ENCODE measurements around the gene RICTOR. TPM values are rescaled to one million over a fixed set of nuclear protein-coding genes. Genes with fewer than 3 reads are reported as not detected.
A peak's percentile ranks its signal among the peaks of the same experiment; 100 is the strongest.

Gene RICTOR
- total RNA-seq, 1 donor from 2014 or later: 20.4 TPM

GRCh38 chr5:39100301-39100850 lies 26.2 kb upstream of the RICTOR start:
- DNase-seq (ENCODE audit: low read depth in 2 of 2): no peak

DNA sequence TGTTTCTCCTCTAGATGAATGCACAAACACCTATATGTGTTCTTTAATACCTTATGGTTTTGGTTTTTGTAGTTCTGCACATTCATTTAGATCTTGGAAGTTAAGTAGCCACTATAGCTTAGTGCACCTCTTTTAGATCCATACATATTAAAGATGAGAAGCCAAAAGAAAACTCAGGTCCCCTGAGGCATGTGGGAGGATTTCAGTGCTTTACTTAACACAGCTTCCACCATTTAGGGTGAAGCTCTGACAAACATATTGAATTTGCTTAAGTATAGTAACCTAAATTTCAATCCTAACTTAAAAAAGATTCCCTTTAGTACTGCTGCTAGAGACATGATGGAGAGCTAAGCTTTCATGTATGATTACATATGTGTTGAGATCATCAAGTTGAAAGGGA lies 25.6 kb upstream of the RICTOR start:
- no peak for DNase-seq (ENCODE audit: low read depth in 2 of 2)

- DNase-seq (ENCODE audit: low read depth in 2 of 2): peak in 1 of 2 donors; percentile 37
Measured at GRCh38 chr5:39093352-39093751, 19.2 kb upstream of the RICTOR start.

- peak in 1 of 2 donors; percentile 84 for DNase-seq (ENCODE audit: low read depth in 2 of 2)
Measured at GRCh38 chr5:39092581-39093351, 18.6 kb upstream of the RICTOR start.

GRCh38 chr5:39091940-39092580 lies 17.9 kb upstream of the RICTOR start:
- DNase-seq (ENCODE audit: low read depth in 2 of 2): no peak

DNA sequence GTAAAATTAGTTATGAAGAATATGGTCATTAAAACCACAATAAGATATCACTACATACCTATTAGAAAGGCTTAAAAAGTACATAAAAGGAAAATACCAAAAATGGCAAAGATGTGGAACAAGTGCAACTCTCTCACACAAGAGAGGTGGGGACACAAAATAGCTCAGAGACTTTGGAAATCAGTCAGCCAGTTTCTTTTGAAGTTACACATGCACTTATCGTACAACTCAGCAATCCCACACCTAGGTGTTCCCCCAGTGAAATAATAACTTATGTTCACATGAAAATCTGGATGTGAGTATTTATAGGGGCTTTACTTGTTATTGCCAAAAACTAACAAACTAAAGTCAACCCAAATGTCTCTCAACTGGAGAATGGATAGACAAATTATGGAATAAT lies 9.8 kb upstream of the RICTOR start:
- DNase-seq (ENCODE audit: low read depth in 2 of 2): no peak

- DNase-seq (ENCODE audit: low read depth in 2 of 2): no peak
Measured at GRCh38 chr5:39082995-39083394, 8.8 kb upstream of the RICTOR start.

DNA sequence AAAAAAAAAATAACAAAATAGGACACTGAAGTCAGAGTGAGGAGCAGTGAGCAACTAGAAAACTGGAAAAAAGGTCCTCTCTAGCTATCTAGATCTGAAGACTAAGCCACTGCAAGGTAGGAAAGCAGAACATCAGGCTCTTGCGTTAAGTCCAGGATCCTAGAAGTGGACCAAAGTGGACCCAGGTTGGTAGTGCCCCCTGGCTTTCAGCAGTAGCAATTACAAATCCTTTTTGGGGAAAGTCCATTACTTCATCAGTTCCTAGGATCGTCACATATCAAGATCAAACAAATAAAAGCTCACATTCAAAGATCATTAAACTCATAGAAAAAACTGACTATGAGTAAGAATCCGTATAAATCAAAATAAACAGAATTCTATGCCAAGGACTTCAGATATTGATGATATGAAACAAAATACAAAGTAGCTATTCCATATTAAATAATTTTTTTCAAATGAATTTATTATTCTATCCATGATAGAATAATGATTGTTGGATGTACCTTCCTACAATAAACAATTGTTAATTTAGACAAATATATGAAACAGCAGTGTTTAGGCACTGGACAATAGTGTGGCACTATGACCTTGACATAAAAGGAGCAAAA lies 6.5 kb upstream of the RICTOR start:
- DNase-seq (ENCODE audit: low read depth in 2 of 2): peak; percentile 71 to 76

DNA sequence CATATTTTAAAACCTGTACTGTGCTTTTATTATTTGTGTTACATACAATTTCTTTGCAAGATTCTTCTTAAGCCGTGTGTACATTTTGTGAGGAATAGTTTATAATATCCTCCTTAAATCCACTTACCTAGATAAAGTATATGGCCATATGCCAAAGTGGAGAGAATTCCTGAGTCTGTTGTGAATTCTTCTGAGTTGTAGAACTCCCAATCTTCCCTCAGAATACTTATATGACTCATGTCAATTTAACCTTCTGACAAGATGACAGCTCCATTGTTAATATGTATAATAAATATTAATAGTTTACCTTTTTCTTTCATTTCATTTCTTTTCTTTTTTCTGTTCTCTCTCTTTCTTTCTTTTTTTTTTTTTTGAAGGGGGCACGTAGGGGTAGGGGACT lies 6.0 kb upstream of the RICTOR start:
- DNase-seq (ENCODE audit: low read depth in 2 of 2): peak in 1 of 2 donors; percentile 32

GRCh38 chr5:39079147-39079546 lies 4.9 kb upstream of the RICTOR start:
- no peak for DNase-seq (ENCODE audit: low read depth in 2 of 2)

DNA sequence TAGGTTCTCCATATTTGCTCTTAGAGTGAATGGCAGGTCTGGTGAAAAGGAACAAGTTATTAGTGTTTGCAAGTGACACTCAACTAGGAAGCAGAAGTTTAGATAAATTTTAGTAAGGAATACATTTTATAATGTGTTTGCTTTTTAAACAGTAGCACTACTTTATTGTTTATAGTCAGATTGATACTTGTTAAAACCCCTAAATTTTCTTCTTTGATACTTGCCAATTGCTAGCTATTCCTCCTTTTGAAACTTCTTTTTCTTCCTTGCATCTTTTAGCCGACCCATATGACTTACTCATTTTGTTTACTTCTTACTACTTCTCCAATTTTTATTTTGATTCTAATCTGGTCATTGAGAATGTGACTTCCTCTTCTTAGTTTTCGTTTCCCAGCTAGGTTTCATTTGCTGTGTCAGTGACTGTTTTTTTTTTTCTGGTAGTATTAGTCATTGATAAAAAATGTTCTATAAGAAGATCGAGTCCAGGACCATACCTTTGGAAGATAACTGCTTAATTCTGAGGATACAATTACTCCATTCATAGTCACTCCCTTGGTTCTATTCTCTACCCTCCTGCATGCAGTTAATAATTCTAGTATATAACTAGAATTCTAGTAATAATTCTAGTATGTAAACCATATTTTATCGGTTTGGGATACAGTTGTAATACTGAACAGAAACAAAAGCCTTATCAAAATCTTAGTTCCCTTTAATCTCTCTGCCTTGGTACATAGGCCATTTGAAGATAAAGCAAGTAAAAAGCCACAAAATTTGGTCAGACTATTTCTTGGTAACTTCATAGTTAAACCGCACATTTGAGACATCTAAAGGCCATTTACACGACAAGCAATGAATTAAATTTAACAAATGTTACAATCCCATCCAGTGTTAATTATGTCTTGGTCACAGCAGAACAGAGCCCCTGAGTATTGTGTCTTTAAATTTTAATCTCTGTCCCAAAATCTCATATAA lies 2.8 kb upstream of the RICTOR start:
- peak in 1 of 2 donors; percentile 48 for DNase-seq (ENCODE audit: low read depth in 2 of 2)

DNA sequence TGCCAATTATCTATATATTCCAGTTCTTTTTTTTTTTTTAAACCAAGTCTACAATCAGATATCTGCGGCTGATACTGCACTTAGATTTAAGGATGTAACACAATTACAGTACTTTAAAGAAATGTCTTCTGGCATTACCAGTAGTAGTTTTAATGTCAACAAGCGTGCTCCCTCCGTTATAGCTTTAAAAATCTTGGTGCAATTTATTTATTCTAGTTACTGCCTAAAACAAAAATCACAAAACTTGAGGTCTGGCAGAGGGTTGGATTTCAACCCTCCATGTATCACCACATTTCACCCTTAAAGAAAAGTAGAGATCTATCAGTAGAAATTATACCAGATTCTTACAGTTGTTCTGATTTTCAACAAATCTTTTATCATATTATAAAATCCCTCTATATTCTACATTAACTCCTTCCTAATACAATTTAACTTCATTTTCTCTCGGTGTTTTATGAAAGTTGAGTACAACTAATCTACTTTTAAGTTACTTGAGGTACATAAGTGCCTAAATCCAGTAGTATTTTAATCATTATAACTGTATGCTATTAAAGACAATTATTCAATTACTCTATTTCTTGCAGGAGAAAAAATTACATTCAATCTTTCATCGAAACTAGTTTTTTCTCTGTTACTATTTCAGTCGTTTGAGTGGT lies 2.0 kb upstream of the RICTOR start:
- no peak for DNase-seq (ENCODE audit: low read depth in 2 of 2)

DNA sequence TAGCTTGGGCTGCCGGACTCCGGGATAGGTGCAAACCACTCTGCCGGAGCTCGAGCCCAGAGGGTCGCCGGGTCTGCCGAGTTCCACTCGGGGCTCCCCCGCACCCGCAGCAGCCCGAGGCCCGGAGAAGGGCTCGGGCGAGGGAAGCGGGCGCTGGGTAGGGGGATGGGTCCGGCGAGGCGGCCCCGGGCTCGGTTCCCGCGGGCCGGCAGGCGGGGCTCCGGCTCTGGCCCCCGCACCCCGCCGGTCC lies 507 bp downstream of the RICTOR start:
- DNase-seq (ENCODE audit: low read depth in 2 of 2): no peak

- DNase-seq (ENCODE audit: low read depth in 2 of 2): peak; percentile 12 to 72
Measured at GRCh38 chr5:39072925-39073766, 1.1 kb downstream of the RICTOR start.

- DNase-seq (ENCODE audit: low read depth in 2 of 2): no peak
Measured at GRCh38 chr5:39068099-39068498, 6.1 kb downstream of the RICTOR start.

- no peak for DNase-seq (ENCODE audit: low read depth in 2 of 2)
Measured at GRCh38 chr5:39064450-39064849, 9.7 kb downstream of the RICTOR start.

GRCh38 chr5:39063037-39063436 lies 11.2 kb downstream of the RICTOR start:
- no peak for DNase-seq (ENCODE audit: low read depth in 2 of 2)

- no peak for DNase-seq (ENCODE audit: low read depth in 2 of 2)
Measured at GRCh38 chr5:39062530-39062929, 11.7 kb downstream of the RICTOR start.

DNA sequence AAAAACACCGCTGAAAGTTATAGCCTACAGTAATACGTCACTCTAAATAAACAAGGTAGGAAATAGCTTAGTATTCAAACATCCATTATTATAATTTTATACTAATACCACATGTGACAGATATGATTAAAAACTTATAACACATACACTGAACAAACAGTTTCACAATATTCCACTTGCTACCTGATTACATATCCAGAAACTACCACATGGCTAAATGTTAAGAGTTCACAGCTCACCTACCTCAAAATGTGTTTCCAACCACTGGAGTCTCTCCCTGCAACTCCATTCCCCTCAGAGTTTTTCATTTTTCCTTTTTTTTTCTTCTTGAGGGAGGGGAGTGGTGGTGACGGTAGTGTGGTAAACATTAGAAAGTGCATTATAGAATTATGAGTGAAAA lies 12.1 kb downstream of the RICTOR start:
- DNase-seq (ENCODE audit: low read depth in 2 of 2): no peak

DNA sequence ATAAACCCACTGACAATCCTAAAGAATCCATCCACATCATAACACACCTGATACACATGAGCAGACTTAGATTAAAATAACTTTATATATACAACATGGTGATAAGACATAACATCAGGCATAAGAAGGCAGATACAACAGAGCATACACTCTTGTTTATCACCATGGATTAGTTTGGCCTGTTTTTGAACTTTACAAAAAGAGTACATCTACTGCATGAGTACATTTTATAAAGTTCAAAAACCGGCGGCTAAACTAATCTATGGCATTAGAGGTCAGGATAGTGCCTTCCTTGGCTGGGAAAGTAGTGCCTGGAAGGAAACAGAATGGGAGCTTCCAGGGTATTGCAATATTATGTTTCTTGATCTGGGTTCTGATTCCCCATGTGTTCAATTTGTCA lies 15.1 kb downstream of the RICTOR start:
- no peak for DNase-seq (ENCODE audit: low read depth in 2 of 2)

All from dermis microvascular lymphatic vessel endothelial cell (primary cell).